Stimulated activated CD8-positive, alpha-beta memory T cell treated with anti-CD3 and anti-CD28 coated beads, Interleukin-7, amount 100 ng/mL, for 1 hour (primary cell): Measurements from ENCODE around the gene CYP2W1.

ENCODE experiments used
- DNase-seq, 2 donors: peaks; one replicate each; pipeline ENCODE4 v3.0.0-alpha.2; 2020; ENCODE audit warnings: low read depth in 2 of 2

CYP2W1 gene

GRCh38 chr7:1015196-1016121 lies 32.5 kb downstream of the CYP2W1 start:
- no peak for DNase-seq

GRCh38 chr7:1016577-1017531 lies 33.9 kb downstream of the CYP2W1 start:
- DNase-seq, result no peak

- DNase-seq, result no peak
Measured at GRCh38 chr7:1017586-1018333, 34.8 kb downstream of the CYP2W1 start.

- DNase-seq, result no peak
Measured at GRCh38 chr7:1018334-1018695, 35.3 kb downstream of the CYP2W1 start.

- no peak for DNase-seq
Measured at GRCh38 chr7:1019255-1019785, 36.3 kb downstream of the CYP2W1 start.

- no peak for DNase-seq
Measured at GRCh38 chr7:1019789-1020610, 37.0 kb downstream of the CYP2W1 start.

- no peak for DNase-seq
Measured at GRCh38 chr7:1020849-1021251, 37.9 kb downstream of the CYP2W1 start.

GRCh38 chr7:1021366-1021765 lies 38.4 kb downstream of the CYP2W1 start:
- no peak for DNase-seq

- DNase-seq, result no peak
Measured at GRCh38 chr7:1021931-1022330, 39.0 kb downstream of the CYP2W1 start.

GRCh38 chr7:1022356-1022755 lies 39.4 kb downstream of the CYP2W1 start:
- no peak for DNase-seq

GRCh38 chr7:1022801-1023465 lies 40.0 kb downstream of the CYP2W1 start:
- DNase-seq, result no peak

- DNase-seq, result no peak
Measured at GRCh38 chr7:1024331-1024841, 41.4 kb downstream of the CYP2W1 start.

GRCh38 chr7:1024876-1025742 lies 42.1 kb downstream of the CYP2W1 start:
- no peak for DNase-seq

GRCh38 chr7:1025743-1026581 lies 43.0 kb downstream of the CYP2W1 start:
- DNase-seq, result no peak

- DNase-seq, result no peak
Measured at GRCh38 chr7:1026721-1027161, 43.8 kb downstream of the CYP2W1 start.

- DNase-seq, result no peak
Measured at GRCh38 chr7:1027242-1028043, 44.5 kb downstream of the CYP2W1 start.
